ENCODE data around the gene CRHR1.

The CRHR1 gene

GRCh38 chr17:45824901-45825492 lies 40.9 kb downstream of the CRHR1 start:
- no peak for DNase-seq

DNA sequence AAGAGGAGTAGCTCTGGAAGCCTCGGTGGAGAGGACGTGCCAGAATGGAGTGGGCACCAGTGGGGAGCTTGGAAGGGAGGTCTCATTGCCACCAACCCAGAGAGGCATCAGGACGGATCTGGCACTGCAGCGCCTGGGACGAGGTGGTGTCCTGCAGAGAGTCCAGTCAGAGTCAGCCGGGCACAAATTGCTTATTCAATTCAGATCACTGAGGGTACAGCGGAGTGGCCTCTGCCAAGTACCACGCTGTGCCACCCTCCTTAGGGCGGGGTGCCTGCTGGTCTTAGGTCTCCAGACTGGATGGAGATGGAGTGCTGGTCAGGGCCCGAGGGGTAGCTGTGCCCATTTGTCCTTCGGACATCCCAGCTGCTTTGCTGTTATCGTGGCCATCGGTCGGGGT lies 41.7 kb downstream of the CRHR1 start:
- DNase-seq: no peak

GRCh38 chr17:45826919-45827588 lies 42.9 kb downstream of the CRHR1 start:
- no peak for DNase-seq

- DNase-seq: no peak
Observed at GRCh38 chr17:45828171-45828570, 44.1 kb downstream of the CRHR1 start.

- no peak for DNase-seq
Observed at GRCh38 chr17:45828582-45829133, 44.5 kb downstream of the CRHR1 start.

DNA sequence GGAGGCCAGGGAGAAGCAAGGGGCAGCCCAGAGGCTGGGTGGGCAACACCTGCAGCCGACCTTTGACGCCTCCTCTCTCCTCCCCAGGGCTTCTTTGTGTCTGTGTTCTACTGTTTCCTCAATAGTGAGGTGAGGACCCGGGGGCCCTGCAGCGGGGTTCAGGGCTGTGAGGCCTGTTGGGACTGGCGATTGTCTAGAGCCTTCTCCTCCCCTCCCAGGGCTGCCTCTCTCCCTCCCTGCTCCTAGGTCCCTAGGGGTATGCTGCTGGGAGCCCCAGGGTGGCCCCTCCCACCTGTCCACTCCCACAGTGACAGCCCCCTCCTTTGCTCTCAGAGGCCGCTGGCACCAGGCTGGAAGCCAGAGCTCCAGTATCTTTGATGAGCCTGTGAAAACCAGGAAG lies 49.8 kb downstream of the CRHR1 start:
- DNase-seq: no peak

DNA sequence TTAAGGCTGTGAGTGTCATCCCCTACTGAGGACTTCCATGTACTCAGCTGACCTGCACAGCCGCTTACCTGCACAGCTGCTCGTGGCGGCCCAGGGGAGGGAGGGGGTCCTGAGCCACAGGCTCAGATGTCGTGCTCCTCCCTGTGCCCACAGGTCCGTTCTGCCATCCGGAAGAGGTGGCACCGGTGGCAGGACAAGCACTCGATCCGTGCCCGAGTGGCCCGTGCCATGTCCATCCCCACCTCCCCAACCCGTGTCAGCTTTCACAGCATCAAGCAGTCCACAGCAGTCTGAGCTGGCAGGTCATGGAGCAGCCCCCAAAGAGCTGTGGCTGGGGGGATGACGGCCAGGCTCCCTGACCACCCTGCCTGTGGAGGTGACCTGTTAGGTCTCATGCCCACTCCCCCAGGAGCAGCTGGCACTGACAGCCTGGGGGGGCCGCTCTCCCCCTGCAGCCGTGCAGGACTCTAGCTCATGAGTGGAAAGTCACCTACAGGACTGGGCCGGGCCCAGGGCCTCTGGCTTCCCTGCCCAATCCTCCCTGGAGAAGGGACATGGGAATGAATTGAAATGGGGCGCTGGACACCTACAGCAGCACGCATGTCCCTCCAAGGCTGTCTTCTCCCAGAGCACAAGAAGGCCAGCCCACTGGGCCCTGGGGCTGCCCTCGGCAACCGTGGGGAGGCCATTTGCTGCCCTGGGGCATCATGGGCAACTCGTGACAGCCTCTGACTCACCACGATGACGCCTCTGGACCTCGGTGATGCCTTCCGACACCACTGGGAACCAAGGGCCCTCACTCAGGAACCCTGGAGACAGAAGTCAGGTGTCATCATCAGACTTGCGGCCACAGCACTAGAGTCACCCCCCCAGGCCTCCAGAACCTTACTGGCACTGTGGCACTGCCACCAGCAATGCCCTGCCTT lies 50.6 kb downstream of the CRHR1 start:
- DNase-seq: no peak

- DNase-seq: no peak
Observed at GRCh38 chr17:45835481-45835880, 51.4 kb downstream of the CRHR1 start.

- no peak for DNase-seq
Observed at GRCh38 chr17:45836047-45837044, 52.2 kb downstream of the CRHR1 start.

DNA sequence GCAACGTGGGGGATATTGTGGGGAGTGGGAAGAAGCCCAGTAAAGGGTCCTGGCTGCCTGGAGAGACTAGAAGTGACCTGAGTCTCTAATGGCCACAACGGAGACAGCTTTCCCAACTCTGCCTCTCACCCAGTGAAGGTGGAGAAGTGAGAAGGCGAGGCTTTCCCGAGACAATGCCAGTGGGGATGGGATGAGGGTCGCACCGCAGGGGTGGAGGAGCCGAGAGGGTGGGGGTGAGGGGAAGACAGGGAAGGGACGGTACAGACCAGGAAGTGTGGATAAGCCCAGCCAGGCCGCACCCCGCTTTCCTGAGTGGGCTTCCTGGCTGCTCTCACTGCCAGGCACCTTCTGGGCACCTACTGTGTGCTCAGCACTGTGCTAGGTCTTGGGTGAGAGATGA lies 53.1 kb downstream of the CRHR1 start:
- DNase-seq: no peak

DNA sequence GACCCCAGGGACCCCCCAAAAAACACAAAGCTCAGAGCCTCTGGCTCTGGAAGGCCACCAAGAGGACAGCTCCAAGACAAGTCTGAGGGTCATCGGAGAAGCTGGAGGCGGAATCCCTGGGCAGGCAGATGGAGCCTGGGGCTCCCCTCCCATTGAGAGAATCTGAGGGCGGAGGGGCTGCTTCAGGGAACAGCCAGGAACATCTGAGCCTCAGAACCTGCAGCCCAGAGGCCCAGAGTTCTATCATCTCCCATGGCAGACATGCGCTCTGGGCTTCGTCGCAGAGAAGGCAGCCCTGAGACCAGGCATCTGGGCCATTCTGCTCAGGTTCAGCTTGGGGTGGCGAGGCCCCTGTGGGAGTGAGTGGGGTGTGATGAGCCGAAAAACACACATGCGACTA lies 53.5 kb downstream of the CRHR1 start:
- no peak for DNase-seq

GRCh38 chr17:45838751-45839295 lies 54.7 kb downstream of the CRHR1 start:
- DNase-seq: no peak

DNA sequence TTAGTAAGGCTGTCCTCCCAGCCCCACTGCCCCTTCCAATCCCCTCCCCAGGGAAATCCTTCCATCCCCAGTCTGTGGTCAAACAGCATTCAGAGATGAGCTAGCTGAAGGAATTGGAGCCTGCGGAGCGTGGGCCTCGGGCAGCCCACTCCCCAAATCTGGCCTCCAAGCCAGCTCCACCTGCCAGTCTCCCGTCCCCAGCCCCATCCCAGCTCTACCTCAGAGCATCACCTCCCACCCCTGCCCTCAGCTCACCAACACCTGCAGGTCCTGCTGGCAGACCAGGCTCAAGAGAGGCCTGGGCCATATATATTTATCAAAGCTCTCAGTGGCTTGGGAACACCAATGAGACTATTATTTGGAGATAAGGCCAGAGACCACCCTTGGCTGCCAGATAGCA lies 55.3 kb downstream of the CRHR1 start:
- no peak for DNase-seq

DNA sequence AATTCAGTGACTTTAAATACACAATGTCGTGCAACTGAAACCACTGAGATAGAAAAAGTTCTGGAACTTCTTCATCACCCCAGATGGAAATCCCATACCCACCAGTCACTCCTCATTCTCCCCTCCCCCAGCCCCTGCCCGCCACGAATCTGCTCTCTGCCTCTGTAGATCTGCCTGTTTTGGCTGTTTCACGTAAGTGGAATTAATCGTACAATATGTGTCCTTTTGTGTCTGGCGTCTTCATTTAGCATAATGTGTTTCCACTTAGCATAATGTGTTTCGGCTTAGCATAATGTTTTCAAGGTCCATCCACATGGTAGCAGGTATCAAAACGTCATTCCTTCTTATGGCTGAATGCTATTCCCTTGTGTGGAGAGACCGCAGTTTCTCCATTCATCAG lies 57.1 kb downstream of the CRHR1 start:
- no peak for DNase-seq

GRCh38 chr17:45841883-45842525 lies 57.9 kb downstream of the CRHR1 start:
- peak; percentile 66 for DNase-seq

DNA sequence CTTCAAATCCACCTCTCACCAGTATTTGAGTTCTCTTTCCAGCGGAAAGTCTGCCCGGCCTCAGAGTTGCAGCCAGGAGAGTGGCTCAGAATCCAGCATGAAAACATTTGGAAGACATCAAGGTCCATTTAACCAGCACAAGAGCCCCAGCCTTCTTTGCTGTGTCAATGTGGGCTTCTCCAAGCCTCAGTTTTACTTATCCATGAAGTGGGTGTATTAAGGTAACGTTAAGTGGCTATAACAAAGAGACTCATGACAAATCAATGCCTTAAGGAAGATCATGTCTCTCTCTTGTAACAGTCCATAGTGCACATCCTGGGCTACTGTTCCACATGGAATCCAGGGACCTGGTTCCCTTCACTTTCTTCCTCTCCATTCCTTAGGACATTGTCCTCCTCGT lies 59.6 kb downstream of the CRHR1 start:
- DNase-seq: no peak

GRCh38 chr17:45844695-45845375 lies 60.7 kb downstream of the CRHR1 start, which contains the start of gene SPPL2C:
Gene SPPL2C, plus strand, starts transcription at chr17:45844881. Its CDS starts 26 bp downstream, at chr17:45844907.
- DNase-seq: no peak

- no peak for DNase-seq
Observed at GRCh38 chr17:45845376-45846185, 61.5 kb downstream of the CRHR1 start.

GRCh38 chr17:45846223-45846622 lies 62.1 kb downstream of the CRHR1 start:
- DNase-seq: no peak

DNA sequence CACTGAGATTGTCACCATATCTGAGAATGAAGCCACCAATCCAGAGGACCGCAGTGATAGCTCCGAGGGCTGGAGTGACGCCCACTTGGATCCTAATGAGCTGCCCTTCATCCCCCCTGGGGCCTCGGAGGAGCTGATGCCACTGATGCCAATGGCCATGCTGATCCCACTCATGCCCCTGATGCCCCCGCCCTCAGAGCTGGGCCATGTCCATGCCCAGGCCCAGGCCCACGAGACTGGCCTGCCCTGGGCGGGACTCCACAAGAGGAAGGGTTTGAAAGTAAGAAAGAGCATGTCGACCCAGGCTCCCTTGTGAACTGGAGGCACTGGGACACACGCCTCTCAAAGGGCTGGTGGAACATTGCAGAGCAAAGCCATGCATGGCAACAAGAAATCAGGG lies 62.5 kb downstream of the CRHR1 start:
- no peak for DNase-seq

All from NCI-H345 (cell line).